Stimulated activated CD8-positive, alpha-beta memory T cell treated with anti-CD3 and anti-CD28 coated beads, Interleukin-4, amount 100 ng/mL, for 24 hours (primary cell): ENCODE measurements around the gene PDHB.
A peak's percentile ranks its signal among the peaks of the same experiment; 100 is the strongest.
"Not testable (repeated sequence)": the region's sequence is repeated elsewhere in the genome, so short reads cannot be mapped to it uniquely, and the experiment has no call there.

Experiments
- DNase-seq: peaks from one replicate; pipeline ENCODE4 v3.0.0-alpha.2; 2020; ENCODE audit warnings: low read depth

PDHB gene

DNA sequence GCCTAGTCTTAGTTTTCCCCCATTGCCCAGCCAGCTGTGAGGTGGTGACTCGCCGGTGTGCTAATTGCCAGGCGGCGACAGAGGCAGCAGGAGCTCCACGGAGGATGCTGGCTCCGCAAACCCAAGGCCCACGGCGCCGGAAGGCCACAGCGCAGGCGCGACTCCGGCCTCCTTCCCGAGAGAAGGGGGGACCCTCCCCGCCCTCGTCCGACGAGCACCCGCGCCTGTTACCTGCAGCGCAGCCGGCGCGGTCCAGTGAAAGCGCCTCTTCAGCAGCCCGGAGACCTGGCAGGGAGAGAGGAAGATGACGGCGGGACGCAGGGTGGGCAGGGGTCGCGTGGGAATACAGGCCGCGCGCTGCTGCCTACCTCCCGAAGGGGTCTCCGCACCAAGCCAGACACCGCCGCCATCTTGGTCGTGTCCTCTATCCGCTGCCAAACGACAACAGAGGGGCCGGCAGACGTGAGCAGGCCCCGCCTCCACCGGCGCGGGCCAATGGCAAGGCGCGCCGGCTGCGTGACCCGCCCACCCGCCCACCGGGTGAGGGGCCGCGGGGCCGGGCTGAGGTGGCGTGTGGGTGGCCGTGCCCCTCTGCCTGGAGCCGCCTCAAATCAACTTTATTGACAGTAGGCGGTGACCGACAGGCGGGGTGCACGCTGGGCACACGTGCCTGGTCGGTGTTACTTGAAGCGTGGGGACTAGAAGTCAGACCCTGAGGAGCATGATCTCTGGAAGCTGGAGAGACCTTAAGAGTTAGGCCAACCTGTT lies at the start of gene PDHB:
TSS of gene PDHB (minus strand) at position 433 of the 768 bp plus-strand sequence. CDS start at position 410, 23 bp downstream.
- DNase-seq, result peak; percentile 86

GRCh38 chr3:58482917-58483636 lies 49.4 kb upstream of the PDHB start:
- DNase-seq, result no peak

DNA sequence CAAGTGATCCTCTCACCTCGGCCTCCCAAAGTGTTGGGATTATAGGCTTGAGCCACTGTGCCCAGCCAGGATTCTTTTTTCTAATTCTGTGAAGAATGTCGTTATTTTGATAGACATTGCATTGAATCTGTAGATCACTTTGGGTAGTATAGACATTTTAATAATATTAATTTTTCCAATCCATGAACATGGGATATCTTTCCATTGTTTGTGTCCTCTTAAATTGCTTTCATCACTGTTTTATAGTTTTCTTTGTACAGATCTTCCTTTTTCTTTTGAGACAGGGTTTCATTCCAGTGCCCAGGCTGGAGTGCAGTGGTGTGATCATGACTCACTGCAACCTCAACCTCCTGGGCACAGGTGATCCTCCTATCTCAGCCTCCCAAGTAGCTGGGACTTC lies 46.7 kb upstream of the PDHB start:
- no peak for DNase-seq

DNA sequence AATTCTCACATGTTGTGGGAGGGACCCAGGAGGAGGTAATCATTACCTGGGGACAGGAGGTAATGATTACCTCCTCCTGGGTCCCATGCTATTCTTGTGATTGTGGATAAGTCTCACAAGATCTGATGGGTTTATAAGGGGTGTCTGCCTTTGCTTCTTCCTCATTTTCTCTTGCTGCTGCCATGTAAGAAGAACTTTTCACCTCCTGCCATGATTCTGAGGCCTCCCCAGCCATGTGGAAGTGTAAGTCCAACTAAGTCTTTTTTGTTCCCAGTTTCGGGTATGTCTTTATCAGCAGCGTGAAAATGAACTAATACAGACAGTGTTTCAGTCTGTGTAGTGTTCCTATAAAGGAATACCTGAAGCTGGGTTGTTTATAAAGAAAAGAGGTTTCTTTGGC lies 45.1 kb upstream of the PDHB start:
- DNase-seq, result no peak

DNA sequence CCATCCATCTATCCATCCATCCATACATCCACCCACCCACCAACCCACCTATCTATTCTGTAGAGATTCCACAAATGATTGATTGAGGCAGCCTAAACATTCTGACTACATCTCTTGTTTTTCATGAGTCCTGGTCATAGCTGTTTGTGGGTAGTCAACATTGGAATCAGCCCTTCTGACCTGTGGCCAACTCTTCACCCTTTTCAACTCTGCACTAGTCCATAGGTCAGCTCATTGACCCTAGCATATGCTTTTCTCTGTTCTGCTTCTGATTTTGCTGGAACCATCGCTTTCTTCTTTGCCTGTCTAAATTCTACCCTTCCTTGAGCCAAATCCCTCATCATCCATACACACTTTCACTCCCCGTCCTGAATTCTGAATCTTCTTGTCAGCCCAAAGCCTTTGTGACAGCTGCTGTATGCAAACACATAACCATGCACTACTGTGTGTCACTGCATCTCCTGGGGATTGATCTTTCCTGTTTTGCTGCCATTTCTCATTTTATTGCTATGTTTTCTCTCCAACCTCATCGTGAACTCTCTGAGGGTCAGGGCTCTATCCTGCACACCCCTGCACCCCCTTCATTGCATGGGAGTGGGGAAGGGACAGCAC lies 41.4 kb upstream of the PDHB start:
- no peak for DNase-seq

DNA sequence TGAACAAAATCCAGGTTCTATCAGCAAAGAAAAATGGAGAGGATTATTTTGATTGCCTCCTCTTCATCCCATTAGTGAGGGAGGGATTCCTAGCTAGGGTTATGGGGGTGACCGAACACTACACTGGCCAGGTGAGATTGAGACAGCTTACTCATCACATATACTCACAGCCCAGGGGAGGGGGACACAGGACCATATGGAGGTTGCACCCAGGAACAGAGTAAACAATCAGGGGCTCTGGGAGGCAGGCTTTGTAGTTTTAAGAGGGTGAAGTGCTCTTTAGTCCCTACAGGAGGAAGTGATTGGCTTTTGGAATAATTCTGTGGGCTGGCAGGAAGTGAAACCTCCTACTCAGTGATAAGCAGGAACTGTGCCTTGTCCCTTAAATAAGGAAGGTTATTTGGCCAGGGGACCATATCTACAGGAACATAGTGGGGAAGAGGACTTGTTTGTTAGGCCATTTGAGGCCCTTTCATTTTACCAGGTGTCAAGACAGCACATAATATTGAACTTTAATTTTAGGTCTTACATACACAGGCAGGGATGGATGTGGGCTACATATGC lies 40.8 kb upstream of the PDHB start:
- no peak for DNase-seq

DNA sequence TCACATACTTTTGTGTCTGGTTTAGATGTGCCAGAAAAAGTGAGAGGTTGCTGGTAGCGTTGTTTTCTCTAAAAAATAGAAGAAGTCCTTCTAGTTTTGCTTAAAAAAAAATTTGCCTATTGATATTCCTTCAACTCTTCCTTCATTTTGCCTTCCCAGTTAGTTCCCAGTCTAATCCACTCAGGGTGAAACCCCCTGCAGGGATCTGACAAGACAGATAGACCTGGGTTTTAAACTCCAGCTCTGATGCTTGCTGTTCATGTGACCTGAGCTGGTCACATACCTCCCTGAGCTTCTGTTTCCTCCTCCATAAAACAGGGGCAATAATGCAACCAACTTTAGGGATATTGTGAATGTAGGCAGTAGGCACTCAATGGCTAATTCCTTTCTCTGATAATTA lies 39.6 kb upstream of the PDHB start:
- no peak for DNase-seq

- peak; percentile 30 for DNase-seq
Measured at GRCh38 chr3:58471025-58471887, 37.6 kb upstream of the PDHB start.

DNA sequence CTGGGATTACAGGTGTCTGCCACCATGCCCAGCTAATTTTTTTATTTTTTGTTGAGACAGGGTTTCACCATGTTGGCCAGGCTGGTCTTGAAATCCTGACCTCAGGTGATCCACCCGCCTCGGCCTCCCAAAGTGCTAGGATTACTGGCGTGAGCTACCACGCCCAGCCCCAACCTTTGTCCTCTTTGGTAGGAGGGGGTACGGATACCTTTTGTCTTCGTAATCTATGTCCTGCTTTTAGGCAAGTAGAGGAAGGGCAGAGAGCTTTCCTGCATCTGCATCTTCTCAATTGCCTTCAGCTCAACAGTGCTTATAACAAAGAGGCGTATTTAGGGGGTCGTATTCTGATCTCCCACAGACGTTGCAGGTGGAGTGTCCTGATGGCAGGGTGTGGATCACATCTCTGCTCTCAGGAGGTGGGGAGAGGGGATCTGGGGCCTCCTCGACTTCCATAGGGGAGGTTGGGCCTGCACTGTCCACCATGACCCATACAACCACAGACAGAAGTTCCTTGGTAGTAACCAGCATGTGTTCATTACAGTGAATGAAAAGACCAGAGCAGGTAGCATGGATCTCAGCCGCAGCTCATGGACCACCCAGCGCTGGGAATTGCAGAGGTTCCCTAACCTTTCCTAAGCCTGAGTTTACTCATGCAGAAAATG lies 36.9 kb upstream of the PDHB start:
- no peak for DNase-seq

DNA sequence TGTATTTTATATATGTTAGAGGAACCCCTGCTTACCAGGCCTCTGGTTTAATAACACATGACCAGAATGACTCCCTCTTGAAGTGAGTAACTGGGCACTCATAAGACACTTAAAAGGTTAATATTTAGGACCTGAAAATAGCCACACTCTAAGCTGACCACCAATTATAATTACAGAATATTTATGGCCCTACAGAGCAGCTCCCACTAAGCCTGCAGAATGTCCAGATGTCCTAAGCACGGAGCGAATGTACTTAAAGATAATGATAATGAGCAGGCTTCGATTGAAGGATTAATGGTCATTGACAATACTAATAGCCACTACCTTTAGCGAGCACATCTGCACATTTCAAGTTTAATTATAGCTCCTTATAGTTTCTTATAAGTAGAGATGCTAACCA lies 35.5 kb upstream of the PDHB start:
- no peak for DNase-seq

DNA sequence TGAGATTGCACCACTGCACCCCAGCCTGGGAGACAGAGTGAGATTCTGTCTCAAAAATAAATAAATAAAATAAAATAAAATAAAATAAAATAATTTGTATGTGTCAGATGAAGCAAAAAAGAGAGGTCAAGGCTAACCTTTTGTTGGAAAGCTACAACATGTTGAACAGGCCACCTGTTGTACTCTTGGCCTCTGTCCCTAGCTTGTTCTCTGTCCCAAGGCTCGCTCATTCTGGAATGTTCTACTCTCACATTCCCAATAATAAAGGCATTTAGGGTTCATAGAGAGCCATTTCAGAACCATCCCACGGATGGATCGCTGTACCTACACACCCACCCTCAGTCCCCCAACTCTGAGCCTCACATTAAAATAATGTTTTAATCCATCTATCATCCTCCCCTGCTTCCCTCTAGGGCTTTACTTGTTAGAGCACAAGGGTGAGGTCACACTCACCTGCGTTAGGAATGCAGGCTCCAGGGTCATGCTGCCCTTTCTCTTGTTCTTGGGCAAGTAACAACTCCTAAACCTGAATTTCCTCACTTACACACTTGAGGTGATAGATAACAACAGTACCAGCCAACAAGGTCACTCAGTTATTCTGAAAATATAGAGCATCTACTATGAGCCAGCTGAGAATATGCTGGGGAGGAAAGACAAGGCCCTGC lies 33.4 kb upstream of the PDHB start:
- DNase-seq, result no peak

- DNase-seq, result no peak
Measured at GRCh38 chr3:58464866-58465265, 31.2 kb upstream of the PDHB start.

GRCh38 chr3:58463942-58464271 lies 30.3 kb upstream of the PDHB start:
- no peak for DNase-seq

DNA sequence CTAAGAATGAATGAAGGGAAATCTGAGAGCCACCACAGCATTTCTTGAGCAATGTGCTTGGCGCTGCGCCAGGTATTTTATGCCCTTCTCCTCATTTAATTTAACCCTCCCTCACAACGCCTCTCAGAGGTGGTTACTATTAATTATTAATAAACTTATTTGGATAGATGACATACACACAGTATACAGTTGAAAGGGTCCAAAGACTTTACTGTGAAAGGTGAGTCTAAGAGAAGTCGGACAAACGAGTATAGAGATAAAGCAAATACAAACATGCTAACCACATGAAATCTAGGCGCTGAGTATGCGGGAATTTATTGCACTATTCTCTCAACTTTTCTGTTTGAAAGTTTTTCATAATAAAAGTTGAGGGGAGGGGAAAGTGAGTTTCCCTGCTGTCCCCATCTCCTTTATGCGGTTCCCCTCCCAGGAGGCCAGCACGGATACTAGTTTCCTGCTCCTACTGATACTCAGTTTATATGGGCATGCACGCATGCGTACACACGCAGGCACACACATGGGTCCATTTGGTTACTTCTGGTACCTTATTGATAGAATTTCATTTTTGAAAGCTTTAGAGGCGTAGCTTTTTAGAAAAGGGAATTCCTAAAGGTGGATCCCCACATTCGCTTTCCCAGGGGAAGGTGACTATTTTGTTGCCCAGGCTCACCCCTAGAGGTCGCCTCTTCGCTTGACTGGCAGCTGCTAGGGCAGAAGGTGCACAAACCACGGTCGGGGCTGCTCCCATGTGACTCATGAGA lies 29.7 kb upstream of the PDHB start:
- peak; percentile 68 for DNase-seq

DNA sequence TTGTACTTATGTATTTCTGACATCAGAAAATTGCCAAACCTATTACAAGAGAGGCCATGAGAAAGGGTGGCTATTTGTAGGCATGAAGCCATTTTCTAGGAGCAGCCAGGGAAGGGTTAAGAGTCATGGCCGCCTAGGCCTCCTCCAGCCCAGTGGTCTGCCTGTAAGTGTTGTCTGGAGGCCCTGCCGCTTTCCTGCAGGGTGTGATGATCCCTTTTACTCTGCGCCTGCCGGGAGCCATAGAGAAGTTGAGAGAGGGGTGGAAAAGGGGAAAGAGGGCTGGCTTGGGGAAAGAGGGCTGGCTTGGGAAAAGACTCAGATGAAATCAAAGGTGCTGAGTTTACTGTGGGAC lies 29.2 kb upstream of the PDHB start:
- DNase-seq, result no peak

DNA sequence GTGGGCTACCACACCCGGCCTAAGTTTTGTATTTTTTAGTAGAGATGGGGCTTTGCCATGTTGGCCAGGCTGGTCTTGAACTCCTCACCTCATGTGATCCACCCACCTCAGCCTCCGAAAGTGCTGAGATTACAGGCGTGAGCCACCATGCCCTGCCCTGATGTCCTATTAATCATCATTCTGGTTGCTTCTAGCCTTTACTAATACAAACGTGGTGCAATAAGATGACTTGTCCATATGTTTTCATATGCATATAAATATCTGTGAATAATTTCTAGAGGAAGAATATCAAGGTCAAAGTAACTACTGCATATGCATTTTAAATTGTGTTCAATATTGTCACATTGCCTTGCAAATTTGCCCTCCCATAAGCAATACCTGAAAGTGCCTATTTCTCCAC lies 25.5 kb upstream of the PDHB start:
- no peak for DNase-seq

GRCh38 chr3:58452176-58452575 lies 18.5 kb upstream of the PDHB start:
- no peak for DNase-seq

GRCh38 chr3:58441514-58442450 lies 8.2 kb upstream of the PDHB start:
- no peak for DNase-seq

GRCh38 chr3:58440996-58441355 lies 7.3 kb upstream of the PDHB start:
- not testable (repeated sequence) for DNase-seq
